T-helper 9 cell (primary cell): Measurements from ENCODE around the gene KMT2E.

ENCODE experiments used
- DNase-seq: peaks from one replicate; pipeline ENCODE4 v3.0.0-alpha.2; 2020

KMT2E gene

GRCh38 chr7:105096306-105096705 lies 82.3 kb downstream of the KMT2E start:
- DNase-seq: no peak

DNA sequence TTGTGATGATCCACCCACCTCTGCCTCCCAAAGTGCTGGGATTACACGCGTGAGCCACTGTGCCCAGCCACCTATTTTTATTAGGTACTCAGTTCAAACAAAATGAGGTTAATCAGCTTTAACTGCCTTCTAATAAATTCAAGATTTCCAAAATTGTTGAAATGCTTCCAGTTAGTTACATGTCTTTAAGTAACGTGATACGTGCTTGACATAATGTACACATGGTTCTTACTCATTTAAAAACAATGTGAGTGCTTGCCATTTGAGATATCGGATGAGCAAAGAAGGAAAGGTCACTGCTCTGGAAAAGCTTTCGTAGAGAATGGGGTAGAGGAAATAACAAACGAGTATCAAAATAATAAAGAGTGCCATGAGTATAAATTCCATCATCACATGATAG lies 83.6 kb downstream of the KMT2E start:
- DNase-seq: no peak

GRCh38 chr7:105098863-105099515 lies 85.0 kb downstream of the KMT2E start:
- DNase-seq: no peak

DNA sequence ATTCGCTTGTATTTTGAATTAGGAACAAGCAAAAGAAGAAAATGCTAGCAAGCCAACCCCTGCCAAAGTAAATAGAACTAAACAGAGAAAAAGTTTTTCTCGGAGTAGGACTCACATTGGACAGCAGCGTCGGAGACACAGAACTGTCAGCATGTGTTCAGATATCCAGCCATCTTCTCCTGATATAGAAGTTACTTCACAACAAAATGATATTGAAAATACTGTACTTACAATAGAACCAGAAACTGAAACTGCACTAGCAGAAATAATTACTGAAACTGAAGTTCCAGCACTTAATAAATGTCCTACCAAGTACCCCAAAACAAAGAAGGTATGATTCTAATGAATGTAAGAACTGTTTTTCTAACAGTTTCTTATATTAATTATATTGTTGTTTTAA lies 87.9 kb downstream of the KMT2E start:
- DNase-seq: no peak

GRCh38 chr7:105102557-105103352 lies 88.8 kb downstream of the KMT2E start:
- DNase-seq: no peak

GRCh38 chr7:105105579-105105978 lies 91.6 kb downstream of the KMT2E start:
- no peak for DNase-seq

GRCh38 chr7:105106473-105106872 lies 92.5 kb downstream of the KMT2E start:
- no peak for DNase-seq

- no peak for DNase-seq
Observed at GRCh38 chr7:105107458-105107857, 93.5 kb downstream of the KMT2E start.

- no peak for DNase-seq
Observed at GRCh38 chr7:105112440-105113418, 98.7 kb downstream of the KMT2E start.

GRCh38 chr7:105118612-105119600 lies 104.9 kb downstream of the KMT2E start:
- DNase-seq: no peak

DNA sequence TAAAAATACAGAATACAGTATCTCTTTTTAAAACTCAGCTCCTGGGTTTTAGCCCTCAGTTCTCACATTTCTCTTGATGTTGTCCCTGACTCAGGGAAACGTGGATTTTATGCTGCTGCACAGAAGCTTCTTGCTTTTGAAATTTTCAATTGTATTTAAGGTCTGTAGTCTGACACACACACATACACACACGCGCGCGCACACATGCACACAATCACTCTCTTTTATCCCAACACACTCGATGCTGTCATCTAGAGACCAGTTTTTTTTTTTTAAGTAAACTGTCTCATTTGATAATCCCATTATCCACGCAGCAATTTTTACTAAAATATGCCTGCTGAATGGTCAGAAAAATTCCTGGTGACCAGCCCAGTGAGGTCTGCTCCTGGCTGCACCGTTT lies 108.6 kb downstream of the KMT2E start:
- no peak for DNase-seq

GRCh38 chr7:105125745-105126144 lies 111.7 kb downstream of the KMT2E start:
- no peak for DNase-seq

DNA sequence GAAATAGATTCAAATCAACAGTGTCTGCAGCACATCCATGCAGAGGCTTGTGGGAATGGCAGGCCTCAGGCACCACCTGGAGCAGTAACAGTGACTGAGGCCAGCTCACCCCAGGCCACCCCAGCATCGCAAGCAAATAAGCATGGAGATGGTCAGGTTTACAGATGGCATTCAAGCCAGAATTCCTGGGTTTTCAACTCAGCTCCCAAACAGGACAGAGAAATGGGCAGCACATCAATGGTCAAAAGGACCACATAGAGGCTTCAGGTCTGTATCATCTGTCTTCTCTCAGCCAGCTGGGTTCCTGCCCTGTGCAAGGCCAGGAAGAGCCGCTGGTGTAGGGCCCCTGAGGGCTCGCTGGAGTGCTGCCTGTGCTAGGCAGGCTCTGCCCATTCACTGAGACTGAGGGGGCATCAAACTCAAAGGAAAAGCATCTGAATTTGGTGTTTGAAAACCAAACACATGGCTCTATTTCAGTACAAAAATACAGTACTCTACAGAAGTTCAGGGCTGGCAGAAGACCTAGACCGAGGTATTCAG lies 112.5 kb downstream of the KMT2E start:
- no peak for DNase-seq

DNA sequence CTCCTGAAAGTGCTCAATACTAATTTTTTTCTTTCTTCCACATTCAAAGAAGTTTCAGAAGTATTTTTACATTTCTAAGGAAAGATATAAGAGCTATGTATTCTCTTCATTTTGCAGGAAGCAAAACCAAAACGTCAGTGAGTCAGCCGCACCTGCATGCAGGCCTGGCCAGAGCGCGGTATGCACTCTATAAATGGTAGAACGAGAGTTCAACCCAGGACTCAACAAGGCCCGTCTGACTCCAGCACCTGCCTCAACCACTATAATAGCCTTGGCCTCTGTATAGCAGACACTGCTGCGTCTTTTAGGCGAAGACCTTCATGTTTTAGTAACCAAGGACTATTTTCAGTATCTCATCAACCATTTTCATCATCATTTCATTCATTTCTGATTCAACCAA lies 113.2 kb downstream of the KMT2E start:
- no peak for DNase-seq

DNA sequence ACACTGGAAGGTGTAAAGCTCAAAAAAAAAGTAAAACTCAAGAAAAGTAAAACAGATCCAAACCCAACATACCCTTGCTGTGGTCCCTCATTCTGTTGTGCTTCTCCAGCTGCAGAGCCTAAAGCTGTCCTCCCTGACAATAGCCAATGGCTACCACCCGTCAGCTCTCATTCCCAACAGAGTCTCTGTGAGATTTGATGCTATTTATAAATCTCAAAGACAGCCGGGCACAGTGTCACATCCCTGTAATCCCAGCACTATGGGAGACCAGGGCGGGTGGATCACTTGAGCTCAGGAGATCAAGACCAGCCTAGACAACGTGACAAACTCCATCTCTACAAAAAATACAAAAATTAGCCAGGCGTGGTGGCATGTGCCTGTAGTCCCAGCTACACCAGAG lies 116.0 kb downstream of the KMT2E start:
- DNase-seq: no peak

DNA sequence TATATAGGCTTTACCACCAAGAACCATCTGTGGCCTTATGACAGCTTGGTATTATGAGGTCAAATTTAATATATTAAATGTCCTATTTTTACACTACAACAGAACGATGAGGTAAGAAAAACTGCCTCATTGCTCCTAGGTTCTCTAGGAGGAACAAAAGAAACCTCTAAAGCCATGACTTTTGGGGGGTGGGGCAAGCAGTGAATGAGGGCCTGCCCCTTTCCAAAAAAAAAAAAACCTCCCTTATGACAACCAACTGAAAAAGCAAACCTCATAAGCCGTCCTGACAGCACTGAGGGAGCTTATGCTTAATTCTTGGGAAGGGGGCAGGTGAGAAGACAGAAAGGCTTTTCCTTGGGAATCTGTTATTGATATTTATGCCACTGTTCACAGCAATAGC lies 116.6 kb downstream of the KMT2E start:
- no peak for DNase-seq

GRCh38 chr7:105131033-105131656 lies 117.1 kb downstream of the KMT2E start:
- no peak for DNase-seq

DNA sequence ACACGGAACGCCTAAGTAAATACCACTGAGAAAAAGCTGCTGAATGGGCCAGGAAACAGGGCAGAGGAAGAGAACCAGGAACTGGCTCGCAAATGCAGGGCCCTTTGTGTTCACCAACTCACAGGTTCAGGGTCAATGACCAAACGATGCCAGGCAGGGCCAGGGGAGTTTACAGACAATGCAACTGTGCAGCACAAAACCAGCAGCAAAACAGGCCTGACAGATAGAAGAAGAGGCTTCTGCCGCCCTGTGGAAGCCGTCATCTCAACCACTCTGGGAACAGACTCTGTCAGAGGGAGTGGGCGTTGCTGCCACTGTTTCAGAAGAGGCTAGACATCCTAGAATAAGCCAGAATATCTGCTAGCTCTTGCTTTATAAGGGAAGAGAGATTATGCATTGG lies 117.9 kb downstream of the KMT2E start:
- no peak for DNase-seq

- DNase-seq: no peak
Observed at GRCh38 chr7:105132335-105132734, 118.3 kb downstream of the KMT2E start.

- DNase-seq: no peak
Observed at GRCh38 chr7:105132835-105133234, 118.8 kb downstream of the KMT2E start.

GRCh38 chr7:105133358-105133757 lies 119.4 kb downstream of the KMT2E start:
- no peak for DNase-seq
